HG03045 (cell line): ENCODE data around the gene GUSB.
"Not testable (repeated sequence)": the region's sequence is repeated elsewhere in the genome, so short reads cannot be mapped to it uniquely, and the experiment has no call there.

Source experiments
- ATAC-seq: cut with Tn5 transposase; IDR thresholded peaks from one replicate; pipeline ENCODE4 v1.9.1; 2021; ENCODE audit warnings: mild to moderate bottlenecking, moderate library complexity; ENCODE audit not compliant: unreplicated experiment

GUSB gene

DNA sequence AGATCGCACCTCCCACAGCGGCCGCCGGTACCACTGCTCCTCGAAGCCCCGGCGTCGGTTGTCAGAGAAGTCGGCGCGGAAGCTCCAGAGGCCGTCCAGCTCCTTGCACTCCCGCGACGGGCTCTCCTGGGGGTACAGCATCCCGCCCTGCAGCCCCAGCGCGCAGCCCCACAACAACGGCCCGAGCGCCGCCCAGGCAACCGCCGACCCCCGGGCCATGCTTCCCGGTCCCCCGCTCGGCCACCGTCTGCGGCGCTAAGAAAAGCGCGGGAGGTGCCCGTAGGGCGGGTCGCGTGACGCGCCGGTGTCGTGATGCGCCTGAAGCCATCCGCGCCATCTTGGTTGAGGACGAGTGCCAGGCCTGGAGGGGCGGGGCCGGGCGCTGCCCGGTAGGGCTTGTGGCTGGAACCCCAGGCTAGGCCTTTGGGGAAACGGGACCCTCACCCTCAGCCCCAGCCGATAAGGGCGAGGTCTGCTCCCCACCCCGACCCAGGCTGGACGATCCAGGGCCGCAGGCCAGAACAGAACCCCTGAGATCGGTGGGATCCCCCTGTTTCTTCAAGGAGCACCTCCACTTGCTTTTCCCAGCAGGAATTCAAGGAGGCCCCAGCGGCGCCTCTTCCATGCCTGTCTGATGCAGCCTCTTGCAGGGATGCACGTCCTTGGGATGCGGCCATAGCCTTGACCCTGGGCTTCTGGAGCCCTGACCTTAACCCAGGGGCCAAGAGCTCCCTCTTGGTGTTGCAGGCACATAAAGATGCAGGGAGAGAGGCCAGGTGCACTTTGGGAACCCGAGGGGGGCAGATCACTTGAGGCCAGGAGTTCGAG is at the start of gene GUSB:
GUSB (minus strand) TSS at position 249 of the 828 bp plus-strand sequence; CDS start at position 219, 30 bp downstream.
- peak; percentile 87 for ATAC-seq

DNA sequence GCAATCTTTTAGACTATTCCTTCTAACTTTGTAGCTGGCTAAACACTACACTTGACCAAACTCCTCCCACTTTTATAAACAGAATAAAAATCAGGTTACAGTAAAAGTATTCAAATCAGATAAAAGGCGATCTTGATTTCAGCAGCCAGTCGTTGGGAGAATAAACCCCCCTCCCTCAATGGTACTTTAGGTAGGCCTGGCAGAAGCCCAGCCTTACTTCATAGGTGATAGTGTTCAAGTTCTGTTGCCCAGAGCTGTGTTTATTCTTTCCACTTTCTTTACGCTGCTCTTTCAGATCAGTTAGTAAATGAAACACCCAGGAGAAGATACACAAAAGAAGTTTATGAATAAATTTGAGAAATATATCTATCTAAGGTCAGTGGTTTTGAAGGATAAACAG is 46.3 kb upstream of the GUSB start:
- not testable (repeated sequence) for ATAC-seq

DNA sequence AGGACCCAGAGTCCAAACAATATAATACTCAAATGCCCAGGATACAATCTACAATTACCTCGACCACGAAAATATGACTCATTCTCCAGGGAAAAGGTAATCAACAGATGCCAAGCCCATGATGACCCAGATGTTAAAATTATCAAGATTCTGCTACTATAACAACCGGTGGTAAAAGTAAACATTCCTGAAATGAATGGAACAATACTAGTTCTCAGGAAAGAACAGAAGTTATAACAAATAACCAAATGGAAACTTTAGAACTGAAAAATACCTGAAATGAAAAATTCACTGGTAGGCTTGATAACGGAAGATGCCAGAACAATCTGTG is 34.1 kb upstream of the GUSB start:
- ATAC-seq = no peak

DNA sequence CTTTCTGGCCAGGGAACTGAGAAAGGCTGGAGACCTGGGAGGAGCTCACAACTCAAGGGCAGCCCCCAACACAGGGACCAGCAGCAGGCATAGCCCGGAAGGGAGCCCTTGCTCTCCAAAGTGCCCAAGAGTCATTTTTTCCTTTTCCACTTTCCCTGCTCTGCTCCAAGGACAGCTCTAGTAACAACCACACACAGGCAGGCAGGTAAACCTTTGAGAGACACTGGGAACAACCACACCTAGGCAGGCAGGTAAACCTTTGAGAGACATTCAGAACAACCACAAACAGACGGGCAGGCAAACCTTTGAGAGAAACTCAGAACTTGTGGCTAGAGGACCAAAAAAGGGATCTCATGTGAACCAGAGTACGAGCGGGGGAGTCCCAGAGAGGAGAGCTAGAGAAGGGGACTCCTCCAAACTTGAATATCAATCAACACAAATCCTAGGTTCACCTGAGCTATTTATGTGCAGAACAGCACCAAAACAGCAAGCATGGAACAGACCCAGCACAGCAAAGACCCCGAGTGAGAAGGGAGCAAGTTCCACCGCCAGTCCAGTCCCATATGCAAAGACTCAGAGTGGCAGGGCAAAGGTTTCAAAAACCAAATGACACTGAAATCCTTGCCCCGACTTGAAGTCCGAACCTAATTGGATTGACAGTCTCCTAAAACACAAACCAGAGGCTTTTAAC is 33.6 kb upstream of the GUSB start:
- no peak for ATAC-seq

DNA sequence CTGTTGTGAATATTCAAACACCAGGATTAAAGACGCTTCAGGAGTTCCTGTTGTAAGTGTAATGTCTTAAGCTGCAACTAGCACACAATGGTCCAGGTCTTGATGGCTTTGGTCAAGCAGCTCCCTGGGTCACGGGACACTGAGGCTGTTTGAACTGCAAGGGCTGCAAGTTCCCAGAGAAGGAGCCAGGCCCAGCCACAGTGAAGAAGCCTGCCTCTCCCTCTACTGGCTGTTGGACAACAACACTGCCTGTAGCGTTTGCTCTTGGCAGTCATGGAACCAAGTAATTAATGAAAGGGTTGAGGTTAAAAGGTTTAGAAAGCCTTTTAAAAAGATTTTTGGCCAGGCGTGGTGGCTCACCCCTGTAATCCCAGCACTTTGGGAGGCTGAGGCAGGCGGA is 31.9 kb upstream of the GUSB start:
- ATAC-seq = no peak

DNA sequence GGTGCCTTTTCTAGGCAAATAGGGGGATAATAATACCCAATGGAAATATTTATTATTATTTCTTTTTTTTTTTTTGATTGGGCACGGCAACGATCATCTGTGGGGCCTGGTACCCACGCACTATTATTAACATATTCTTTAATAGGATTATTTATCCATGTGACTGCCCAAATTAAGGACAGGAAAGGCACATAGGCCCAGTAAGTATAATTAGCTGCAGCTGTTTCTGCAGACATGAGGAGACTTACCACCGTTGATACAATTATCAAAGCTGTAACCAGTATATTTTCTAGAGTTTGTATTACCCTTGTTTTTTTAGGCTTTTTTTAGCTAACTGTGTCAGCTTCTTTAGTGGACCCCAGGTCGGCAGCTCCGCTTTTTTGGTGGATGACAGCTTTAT is 25.2 kb upstream of the GUSB start:
- ATAC-seq = no peak

DNA sequence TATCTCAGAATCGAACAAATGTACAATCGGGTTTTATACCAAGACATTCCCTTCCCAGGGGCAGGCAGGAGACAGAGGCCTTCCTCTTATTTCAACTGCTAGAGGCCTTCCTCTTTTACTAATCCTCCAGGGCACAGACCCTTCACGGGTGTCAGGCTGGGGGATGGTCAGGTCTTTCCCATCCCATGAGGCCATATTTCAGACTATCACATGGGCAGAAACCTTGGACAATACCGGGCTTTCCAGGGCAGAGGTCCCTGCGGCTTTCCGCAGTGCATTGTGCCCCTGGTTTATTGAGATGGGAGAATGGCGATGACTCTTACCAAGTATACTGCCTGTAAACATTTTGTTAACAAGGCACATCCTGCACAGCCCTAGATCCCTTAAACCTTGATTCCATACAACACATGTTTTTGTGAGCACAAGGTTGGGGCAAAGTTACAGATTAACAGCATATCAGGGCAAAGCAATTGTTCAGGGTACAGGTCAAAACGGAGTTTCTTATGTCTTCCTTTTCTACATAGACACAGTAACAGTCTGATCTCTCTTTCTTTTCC is 23.2 kb upstream of the GUSB start:
- not testable (repeated sequence) for ATAC-seq

DNA sequence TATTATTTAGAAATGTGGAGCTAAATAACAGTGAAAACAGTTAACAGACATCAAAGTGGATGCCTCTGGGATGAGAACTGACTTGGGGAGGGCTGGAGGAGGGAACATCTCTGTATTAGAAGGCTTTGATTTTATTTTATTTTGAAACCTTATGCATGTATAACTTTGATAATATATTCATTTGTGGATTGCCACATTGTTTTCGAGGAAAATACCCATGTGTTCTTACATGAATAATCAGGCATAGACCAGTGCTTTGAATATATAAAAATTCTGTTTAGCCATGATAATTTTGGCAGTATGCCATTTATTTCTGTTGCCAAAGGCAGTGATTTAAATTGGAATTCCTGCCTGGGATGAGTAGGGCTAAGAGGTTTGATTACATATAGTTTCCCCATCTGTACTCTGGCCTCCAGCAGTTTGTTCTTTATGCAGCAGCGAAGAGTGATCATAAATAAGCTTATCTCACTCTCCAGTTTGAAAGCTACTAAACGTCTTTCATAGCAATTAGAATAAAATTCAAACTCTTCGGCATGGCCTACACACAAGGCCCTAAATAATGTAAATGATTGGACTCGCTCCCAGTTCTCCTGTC is 18.9 kb upstream of the GUSB start:
- not testable (repeated sequence) for ATAC-seq

DNA sequence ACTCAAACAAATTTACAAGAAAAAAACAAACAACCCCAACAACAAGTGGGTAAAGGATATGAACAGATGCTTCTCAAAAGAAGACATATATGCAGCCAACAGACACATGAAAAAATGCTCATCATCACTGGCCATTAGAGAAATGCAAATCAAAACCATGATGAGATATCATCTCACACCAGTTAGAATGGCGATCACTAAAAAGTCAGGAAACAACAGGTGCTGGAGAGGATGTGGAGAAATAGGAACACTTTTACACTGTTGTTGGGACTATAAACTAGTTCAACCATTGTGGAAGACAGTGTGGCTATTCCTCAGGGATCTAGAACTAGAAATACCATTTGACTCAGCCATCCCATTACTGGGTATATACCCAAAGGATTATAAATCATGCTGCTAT is 13.0 kb upstream of the GUSB start:
- not testable (repeated sequence) for ATAC-seq

DNA sequence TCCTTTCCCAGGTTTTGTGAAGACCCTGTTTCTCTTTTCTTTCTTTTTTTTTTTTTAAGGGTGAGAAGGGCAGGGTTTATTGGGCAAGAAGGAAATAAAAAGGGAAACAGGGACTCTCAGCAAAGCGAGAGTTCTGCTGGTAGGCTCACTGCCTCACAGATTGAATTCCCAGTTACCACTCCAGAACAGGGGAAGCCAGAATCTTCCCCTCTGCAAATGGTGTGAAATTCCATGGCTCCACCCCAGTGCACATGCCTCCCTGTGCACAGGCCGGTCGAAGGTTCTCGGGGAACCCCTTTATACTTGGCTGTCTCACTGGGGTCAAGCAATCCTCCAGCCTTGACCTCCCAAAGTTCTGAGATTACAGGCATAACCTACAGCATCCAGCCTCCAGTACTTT is 10.5 kb upstream of the GUSB start:
- no peak for ATAC-seq

DNA sequence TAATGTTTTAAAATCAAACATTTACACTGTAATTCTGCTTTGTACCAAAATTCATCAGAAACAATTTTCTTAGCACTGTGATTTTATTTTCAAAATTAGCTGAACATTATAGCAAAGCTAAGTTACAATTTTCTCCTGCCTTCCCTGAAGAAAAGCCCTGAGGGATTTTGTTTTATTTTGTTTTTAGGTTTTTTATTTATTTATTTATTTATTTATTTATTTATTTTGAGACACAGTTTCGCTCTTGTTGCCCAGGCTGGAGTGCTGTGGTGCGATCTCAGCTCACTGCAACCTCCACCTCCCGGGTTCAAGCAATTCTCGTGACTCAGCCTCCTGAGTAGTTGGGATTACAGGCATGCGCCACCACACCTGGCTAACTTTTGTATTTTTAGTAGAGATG is 9.8 kb upstream of the GUSB start:
- not testable (repeated sequence) for ATAC-seq

DNA sequence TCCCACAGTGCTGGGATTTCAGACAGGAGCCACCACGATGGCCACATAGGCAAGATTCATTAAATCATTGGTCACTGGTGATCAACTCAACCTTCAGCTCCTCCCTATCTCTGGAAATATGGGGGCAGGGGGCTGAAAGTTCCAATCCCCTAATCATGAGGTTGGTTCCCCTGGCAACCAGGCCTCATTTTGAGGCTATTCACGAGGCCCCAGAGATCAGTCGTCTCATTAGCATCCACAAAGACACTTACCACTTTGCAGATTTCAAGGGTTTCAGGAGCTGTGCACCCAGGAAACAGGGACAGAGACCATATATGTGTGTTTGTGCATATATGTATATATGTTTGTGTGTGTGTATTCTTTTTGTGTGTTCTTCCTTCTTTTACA is 7.7 kb upstream of the GUSB start:
- ATAC-seq = no peak

DNA sequence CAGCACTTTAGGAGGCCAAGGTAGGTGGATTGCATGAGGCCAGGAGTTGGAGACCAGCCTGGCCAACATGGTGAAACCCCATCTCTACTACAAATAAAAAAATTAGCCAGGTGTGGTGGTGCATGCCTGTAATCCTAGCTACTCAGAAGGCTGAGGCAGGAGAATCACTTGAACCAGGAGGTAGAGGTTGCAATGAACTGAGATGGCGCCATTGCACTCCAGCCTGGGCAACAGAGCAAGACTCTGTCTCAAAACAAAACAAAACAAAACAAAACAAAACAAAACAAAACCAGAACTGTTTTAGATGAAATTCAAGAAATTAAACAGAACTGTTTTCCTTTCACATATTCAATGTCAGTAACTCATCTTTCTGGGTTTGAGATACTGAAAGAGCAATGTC is 6.5 kb upstream of the GUSB start:
- ATAC-seq = not testable (repeated sequence)

DNA sequence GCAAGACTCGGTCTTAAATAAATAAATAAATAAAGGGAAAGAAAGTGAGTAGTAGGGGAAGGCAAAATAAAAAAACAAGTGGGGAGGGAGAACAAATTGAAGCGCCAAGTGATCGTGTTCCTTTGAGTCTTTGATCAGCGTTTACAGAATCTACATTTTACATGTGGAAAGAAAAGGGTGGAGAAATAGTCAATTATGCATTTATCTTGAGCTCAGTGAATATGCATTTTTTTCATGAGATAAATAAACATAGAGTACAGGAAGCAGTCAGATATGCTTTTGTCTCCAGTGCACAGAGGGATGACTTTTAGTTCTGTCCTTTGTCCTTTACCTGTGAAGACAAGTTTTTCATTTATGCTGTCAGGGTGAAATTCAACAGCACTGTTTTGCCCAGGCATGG is 6.1 kb upstream of the GUSB start:
- ATAC-seq = no peak

DNA sequence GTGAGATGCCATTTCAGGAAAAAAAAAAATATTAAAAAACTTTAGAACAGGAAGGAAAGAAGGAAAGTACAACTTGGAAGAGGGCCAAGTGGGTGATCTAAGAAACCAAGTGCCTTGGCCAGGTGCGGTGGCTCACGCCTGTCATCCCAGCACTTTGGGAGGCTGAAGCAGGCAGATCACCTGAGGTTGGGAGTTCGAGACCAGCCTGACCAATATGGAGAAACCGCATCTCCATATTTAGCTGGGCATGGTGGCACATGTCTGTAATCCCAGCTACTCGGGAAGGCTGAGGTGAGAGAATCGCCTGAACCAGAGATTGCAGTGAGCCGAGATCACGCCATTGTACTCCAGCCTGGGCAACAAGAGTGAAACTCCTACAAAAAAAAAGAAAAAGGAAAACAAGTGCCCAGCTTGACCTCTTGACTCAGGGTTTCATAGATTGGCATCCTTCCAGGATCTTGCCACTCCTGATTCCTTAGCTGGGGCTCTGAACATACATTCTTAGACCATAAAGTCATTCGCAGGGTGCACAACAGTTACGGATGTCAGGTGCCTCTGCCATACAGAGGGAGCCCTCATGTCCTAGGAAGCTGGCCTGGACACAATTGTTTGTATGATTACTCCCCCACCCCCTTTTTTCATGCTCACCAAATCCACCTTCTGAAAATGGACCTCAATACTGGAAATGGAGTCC is 2.1 kb upstream of the GUSB start:
- no peak for ATAC-seq

DNA sequence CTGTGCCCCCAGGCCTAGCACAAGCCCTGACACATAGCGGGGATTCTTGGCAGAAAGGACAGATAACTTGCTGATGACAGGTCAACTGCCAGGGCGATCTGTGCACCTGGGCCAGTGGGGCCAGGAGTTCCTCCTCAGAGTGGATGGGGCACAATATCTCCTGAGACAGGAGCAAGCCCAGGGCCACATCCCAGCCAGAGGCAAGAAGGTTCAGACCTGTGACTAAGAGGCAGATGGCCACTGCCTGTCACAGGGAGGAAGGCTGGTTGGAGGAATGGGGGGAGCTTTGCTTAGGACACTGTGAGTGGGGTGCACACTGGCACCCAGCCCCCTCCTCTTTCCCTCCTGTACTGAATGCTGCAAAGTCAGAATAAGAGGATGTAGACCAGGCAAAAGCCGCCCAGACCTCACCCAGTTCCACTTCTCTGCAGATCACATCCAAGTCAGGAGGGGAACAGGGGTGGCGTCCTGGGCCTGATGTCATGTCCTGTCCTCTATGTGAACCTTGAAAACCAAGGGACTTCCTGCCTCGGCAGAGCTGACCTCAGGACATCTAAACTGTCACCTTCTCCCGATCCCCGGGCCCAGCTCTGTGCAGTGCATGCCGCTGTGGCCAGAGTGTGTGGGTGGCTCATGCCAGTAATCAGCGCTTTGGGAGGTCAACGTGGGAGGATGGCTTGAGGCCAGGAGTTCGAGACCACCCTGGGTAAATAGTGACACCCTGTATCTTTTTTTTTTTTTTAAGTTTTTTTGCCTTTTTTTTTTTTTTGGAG is 1.3 kb downstream of the GUSB start:
- ATAC-seq = peak; percentile 59

DNA sequence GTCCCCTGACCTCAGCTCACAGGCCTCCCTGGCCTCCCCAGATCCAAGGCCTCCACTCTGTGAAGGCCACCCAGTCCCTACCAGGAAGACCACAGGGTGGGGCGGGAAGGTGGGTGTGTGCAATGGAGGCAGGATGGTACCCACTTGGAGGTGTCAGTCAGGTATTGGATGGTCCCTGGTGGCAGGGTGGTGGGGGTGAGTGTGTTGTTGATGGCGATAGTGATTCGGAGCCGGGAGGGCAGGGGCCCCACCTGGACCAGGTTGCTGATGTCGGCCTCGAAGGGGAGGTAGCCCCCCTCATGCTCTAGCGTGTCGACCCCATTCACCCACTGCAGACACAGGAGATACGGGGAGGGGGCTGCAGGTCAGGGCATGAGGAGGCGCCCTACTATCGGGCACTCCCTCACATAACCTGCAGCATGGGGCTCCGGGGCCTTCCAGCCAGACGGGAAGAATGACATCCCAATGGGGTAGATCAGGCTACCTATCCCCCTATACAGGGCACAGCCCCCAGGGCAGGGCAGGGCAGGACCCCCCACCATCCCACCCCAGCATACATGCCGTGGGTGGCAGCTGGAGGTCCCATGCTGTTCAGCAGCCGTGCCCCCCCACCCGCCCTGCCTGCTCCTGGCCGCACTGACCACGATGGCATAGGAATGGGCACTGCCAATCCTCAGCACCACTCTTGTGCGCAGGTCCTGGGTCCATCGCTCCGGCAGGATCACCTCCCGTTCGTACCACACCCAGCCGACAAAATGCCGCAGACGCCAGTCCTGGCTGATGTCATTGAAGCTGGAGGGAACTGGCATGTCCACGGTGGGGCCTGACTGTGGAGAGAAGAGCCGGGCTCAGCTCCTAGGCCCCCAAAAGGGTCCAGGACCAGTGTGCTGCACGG is 2.2 kb downstream of the GUSB start:
- ATAC-seq = no peak

DNA sequence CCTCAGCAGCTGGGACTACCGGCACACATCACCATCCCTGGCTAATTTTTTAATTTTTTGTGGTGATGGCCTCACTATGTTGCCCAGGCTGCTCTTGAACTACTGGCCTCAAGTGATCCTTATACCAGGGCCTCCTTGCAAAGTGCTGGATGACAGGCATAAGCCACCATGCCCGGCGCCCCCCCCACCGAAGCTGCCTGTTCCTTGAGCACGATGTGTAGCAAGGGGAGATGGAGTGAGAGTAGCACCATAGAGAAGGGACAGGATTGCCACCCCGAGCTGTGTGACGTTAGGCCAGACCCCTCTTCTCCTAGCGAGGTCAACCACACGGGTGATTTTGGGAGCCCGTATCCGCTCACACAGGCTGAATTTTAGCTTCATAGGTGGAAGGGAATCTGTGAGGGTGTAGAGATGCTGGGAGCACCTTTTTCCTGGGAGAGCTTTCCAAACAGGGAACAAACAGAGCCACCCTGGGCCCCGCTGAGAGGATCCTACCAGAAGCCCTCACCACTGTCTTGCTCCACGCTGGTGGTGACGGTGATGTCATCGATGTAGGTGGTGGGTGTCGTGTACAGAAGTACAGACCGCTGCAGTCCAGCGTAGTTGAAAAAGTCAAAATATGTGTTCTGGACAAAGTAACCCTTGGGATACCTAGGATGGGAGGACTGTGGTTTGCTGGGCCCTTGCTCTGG is 3.0 kb downstream of the GUSB start:
- ATAC-seq = no peak

DNA sequence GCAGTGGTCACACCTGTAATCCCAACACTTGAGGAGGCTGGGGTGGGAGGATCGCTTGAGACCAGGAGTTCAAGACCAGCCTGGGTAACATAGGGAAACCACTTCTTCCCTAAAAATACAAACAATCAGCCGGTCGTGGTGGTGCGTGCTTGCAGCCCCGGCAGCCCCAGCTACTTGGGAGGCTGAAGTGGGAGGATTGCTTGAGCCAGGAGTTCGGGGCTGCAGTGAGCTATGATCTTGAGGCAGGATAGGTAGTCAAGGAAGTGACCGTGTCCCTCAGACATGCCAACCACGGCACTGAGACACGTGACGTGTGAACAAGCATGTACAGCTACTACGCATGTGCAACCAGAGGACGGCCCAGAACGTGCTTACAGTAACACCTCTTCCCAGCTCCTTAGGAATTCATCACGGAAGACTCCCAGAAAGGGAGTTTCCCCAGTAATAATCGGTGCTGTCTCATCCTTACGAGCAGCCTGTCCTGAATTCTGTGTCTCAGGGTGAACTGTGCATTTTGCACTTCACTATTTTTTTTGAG is 5.3 kb downstream of the GUSB start:
- ATAC-seq = no peak
